NT2/D1 (cell line): ENCODE results near the gene RFXAP.

Experiments used
- YY1 ChIP-seq: IDR thresholded peaks from 2 replicates; pipeline ENCODE4 v1.6.1; 2011; ENCODE audit not compliant: insufficient read length, insufficient read depth
- ZNF274 ChIP-seq: IDR thresholded peaks from 2 replicates; pipeline ENCODE4 v1.6.1; 2011; ENCODE audit warnings: mild to moderate bottlenecking, low read depth, low read length

DNA sequence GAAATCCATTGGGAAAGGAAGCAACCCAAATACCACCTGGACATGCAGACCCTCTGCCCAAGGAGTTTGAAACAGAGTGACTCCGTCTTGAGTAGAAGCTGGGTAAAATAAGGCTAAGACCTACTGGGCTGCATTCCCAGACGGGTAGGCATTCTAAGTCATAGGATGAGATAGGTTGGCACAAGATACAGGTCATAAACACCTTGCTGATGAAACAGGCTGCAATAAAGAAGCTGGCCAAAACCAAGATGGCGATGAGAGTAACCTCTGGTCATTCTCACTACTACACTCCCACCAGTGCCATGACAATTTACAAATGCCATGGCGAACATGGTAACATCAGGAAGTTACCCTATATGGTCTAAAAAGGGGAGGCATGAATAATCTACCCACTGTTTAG, 40.2 kb downstream of the RFXAP start:
- TF ChIP-seq YY1 = no peak
- no peak for TF ChIP-seq ZNF274
